Measurements from ENCODE around the gene POLR2A. TPM values are rescaled to one million over a fixed set of nuclear protein-coding genes. Genes with fewer than 3 reads are reported as not detected.

The POLR2A gene
- total RNA-seq, 1 donor from 2014 or later = 204 TPM

- peaks cover 38% of the 10 kb centered on the region for H3K27me3 Mint-ChIP-seq (ENCODE audit: low read depth)
- peak overlapping the region; percentile 90 for H3K27ac Mint-ChIP-seq
- peaks cover 48% of the 10 kb centered on the region for H3K4me1 Mint-ChIP-seq
- no peaks in the 10 kb centered on the region for H3K36me3 Mint-ChIP-seq
- TF ChIP-seq CTCF (IDR thresholded peaks at IDR 0.05; ENCODE audit: unreplicated experiment) = no peak
- H3K9me3 Mint-ChIP-seq = no peaks in the 10 kb centered on the region
- peak overlapping the region; percentile 83 for H3K4me3 Mint-ChIP-seq
- DNase-seq (ENCODE audit: low spot score in 2 of 2, unreplicated experiment in 2 of 2) = peak in 1 of 2 experiments; percentile 83
Measured at GRCh38 chr17:7437950-7438614, 46.1 kb upstream of the POLR2A start.

- peak overlapping the region; percentile 83 for H3K4me3 Mint-ChIP-seq
- peak overlapping the region; percentile 66 for H3K27ac Mint-ChIP-seq
- no peaks in the 10 kb centered on the region for H3K36me3 Mint-ChIP-seq
- peaks cover 51% of the 10 kb centered on the region for H3K4me1 Mint-ChIP-seq
- no peak for TF ChIP-seq CTCF (IDR thresholded peaks at IDR 0.05; ENCODE audit: unreplicated experiment)
- H3K27me3 Mint-ChIP-seq (ENCODE audit: low read depth) = peaks cover 38% of the 10 kb centered on the region
- H3K9me3 Mint-ChIP-seq = no peaks in the 10 kb centered on the region
- DNase-seq (ENCODE audit: low spot score in 2 of 2, unreplicated experiment in 2 of 2) = no peak
Measured at GRCh38 chr17:7438656-7439460, 45.3 kb upstream of the POLR2A start.

- Mint-ChIP-seq H3K9me3 (no peaks in the 10 kb centered on the region), H3K4me1 (peaks cover 56% of the 10 kb centered on the region)
- peak in 1 of 2 experiments; percentile 48 for DNase-seq (ENCODE audit: low spot score in 2 of 2, unreplicated experiment in 2 of 2)
Measured at GRCh38 chr17:7439462-7440112, 44.6 kb upstream of the POLR2A start, which contains the start of gene FGF11. Gene FGF11 (plus strand): TSS chr17:7439512. CDS start chr17:7439621, 109 bp downstream.

GRCh38 chr17:7440113-7440833, 43.9 kb upstream of the POLR2A start:
- H3K27me3 Mint-ChIP-seq (ENCODE audit: low read depth) = peaks cover 39% of the 10 kb centered on the region
- no peaks in the 10 kb centered on the region for H3K9me3 Mint-ChIP-seq
- peaks cover 62% of the 10 kb centered on the region for H3K4me1 Mint-ChIP-seq
- DNase-seq (ENCODE audit: low spot score in 2 of 2, unreplicated experiment in 2 of 2) = peak in 1 of 2 experiments; percentile 79
- TF ChIP-seq CTCF (IDR thresholded peaks at IDR 0.05; ENCODE audit: unreplicated experiment) = no peak
- peak overlapping the region; percentile 94 for H3K4me3 Mint-ChIP-seq
- no peaks in the 10 kb centered on the region for H3K36me3 Mint-ChIP-seq
- H3K27ac Mint-ChIP-seq = peak overlapping the region; percentile 95

More at GRCh38 chr17:7439462-7440112, 44.6 kb upstream of the POLR2A start, which contains the start of gene FGF11:
- peak within 1 kb of the TSS; percentile 95 for H3K27ac Mint-ChIP-seq
- no peak for TF ChIP-seq CTCF (IDR thresholded peaks at IDR 0.05; ENCODE audit: unreplicated experiment)
- peak within 1 kb of the TSS; percentile 94 for H3K4me3 Mint-ChIP-seq
- H3K27me3 Mint-ChIP-seq (ENCODE audit: low read depth) = peaks cover 38% of the 10 kb centered on the region
- H3K36me3 Mint-ChIP-seq = no peaks in the 10 kb centered on the region

- peak overlapping the region; percentile 95 for H3K27ac Mint-ChIP-seq
- peaks cover 41% of the 10 kb centered on the region for H3K27me3 Mint-ChIP-seq (ENCODE audit: low read depth)
- H3K4me1 Mint-ChIP-seq = peaks cover 67% of the 10 kb centered on the region
- DNase-seq (ENCODE audit: low spot score in 2 of 2, unreplicated experiment in 2 of 2) = peak in 1 of 2 experiments; percentile 74
- H3K36me3 Mint-ChIP-seq = no peaks in the 10 kb centered on the region
- H3K9me3 Mint-ChIP-seq = no peaks in the 10 kb centered on the region
- no peak for TF ChIP-seq CTCF (IDR thresholded peaks at IDR 0.05; ENCODE audit: unreplicated experiment)
- peak overlapping the region; percentile 94 for H3K4me3 Mint-ChIP-seq
Measured at GRCh38 chr17:7440834-7441195, 43.4 kb upstream of the POLR2A start.

All from mesothelial cell of epicardium (in vitro differentiated cells).